GM12864 (cell line): Measurements from ENCODE around the gene CUL7.
A peak's percentile ranks its signal among the peaks of the same experiment; 100 is the strongest.

Experiments
- DNase-seq: peaks from one replicate; pipeline ENCODE4 v3.0.0-alpha.2; 2011; ENCODE audit warnings: low read depth
- H3K4me3 ChIP-seq: 2 replicates; pipeline ENCODE4 v1.5.1; 2011; ENCODE audit warnings: mild to moderate bottlenecking, low read depth, low read length, control low read depth
- CTCF ChIP-seq: IDR thresholded peaks from 2 replicates; pipeline ENCODE4 v1.5.1; 2011; ENCODE audit warnings: low read depth, mild to moderate bottlenecking, moderate library complexity, low read length, control low read depth, inconsistent platforms; ENCODE audit errors: missing control alignments

Gene CUL7

DNA sequence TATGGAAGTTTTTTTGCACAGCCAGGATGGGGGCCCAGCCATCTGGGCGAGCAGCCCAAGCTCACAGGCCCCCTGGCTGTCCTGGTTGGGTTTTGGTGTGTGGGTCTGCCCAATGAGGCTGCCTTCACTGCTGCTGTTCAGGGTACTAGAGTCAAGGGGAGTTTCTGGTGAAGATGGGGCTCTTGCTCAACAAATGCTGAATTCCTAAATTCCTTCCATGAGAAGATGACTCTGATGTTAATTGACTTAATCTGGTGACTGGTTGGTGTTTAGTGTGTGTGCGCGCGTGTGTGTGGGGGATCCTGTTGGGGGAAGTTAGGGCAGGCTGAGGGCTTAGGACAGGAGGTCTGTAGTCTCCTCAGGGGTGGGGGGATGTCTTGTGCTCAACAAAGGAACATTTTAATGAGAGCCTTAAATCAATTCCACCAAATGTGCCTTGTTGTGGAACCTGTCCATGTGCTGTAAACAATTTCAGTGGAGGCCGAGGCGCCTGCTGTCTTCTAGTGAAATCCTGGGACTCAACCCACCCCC, 24.4 kb upstream of the CUL7 start:
- no peak overlapping the region for H3K4me3 ChIP-seq
- no peak for DNase-seq
- TF ChIP-seq CTCF = no peak

- TF ChIP-seq CTCF = no peak
- no peak overlapping the region for H3K4me3 ChIP-seq
- DNase-seq = no peak
Measured at GRCh38 chr6:43077333-43077809, 23.7 kb upstream of the CUL7 start.

- peak overlapping the region; percentile 26 for H3K4me3 ChIP-seq
- no peak for DNase-seq
- TF ChIP-seq CTCF = no peak
Measured at GRCh38 chr6:43076464-43077332, 23.0 kb upstream of the CUL7 start.

DNA sequence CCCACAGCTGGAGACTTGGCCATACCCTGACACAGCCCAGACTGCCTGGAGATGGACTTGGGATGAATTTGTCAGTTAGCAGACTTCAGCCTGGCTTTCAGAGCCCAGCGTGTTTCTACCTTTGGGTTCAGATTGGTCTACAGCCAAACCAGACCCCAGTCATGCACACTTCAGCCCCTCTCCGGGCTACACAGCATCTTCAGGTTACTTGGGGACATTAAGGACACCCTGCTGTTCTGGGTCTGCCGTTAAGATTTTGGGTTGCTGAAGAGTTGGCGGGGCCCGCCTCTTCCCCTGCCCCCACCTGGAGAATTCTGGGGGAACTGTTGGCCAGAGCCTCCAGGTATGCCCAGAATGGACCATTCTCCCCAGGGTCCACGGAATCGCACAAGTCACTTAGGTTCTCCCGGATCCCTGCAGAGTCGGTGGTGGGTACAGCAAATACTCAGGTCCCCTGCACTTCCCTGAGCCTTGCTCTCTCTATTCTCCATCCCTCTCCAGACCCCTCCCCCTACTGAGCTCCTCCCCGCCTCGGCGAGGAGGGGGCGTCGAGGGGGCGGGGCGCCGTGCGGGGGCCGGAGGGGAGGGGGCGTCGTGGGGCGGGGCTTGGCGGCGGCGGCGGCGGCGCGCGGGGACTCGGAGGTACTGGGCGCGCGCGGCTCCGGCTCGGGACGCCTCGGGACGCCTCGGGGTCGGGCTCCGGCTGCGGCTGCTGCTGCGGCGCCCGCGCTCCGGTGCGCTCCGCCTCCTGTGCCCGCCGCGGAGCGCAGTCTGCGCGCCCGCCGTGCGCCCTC, 22.2 kb upstream of the CUL7 start, which contains the start of gene PTK7:
Gene PTK7 (plus strand): TSS at position 645 of the 794 bp plus-strand sequence. CDS start 175 bp downstream, outside the sequence.
- H3K4me3 ChIP-seq = peak within 1 kb of the TSS; percentile 26
- no peak for TF ChIP-seq CTCF
- DNase-seq = no peak

GRCh38 chr6:43074847-43075669, 21.4 kb upstream of the CUL7 start:
- no peak for DNase-seq
- no peak for TF ChIP-seq CTCF
- H3K4me3 ChIP-seq = no peak overlapping the region

- H3K4me3 ChIP-seq = no peak overlapping the region
- peak; percentile 55 for TF ChIP-seq CTCF
- DNase-seq = no peak
Measured at GRCh38 chr6:43070028-43070632, 16.5 kb upstream of the CUL7 start.
